ENCODE measurements around the gene FAM13A. TPM values are rescaled to one million over a fixed set of nuclear protein-coding genes. Genes with fewer than 3 reads are reported as not detected.
"Not testable (repeated sequence)": the region's sequence is repeated elsewhere in the genome, so short reads cannot be mapped to it uniquely, and the experiment has no call there.

FAM13A gene
- polyA plus RNA-seq, 1 of the 3 experiments (the other 2 are of a cell fraction) = 0.67 TPM

- Histone ChIP-seq H3F3A (replicated peaks; ENCODE audit: insufficient read depth) (no peaks in the 10 kb centered on the region), H3K79me2 (ENCODE audit: insufficient read depth) (no peaks in the 10 kb centered on the region), H4K20me1 (ENCODE audit: insufficient read depth) (no peaks in the 10 kb centered on the region), H3K9me2 (no peaks in the 10 kb centered on the region), H3K9me3 (no peaks in the 10 kb centered on the region), H3K4me2 (no peak overlapping the region), H3K27me3 (ENCODE audit: insufficient read depth) (no peaks in the 10 kb centered on the region), H2AFZ (ENCODE audit: low read depth) (no peak overlapping the region), H3K9ac (no peak overlapping the region), H3K4me3 (ENCODE audit: low read depth in 2 of 2, low read length in 1 of 2) (no peak overlapping the region), H3K36me3 (replicated peaks in 1 of 2; ENCODE audit: control insufficient read depth in 1 of 2, insufficient read depth in 2 of 2, low read length in 1 of 2) (no peaks in the 10 kb centered on the region), H3K4me1 (ENCODE audit: control insufficient read depth in 1 of 2, insufficient read depth in 2 of 2, low read depth in 1 of 2, low read length in 1 of 2) (no peaks in the 10 kb centered on the region), H3K27ac (ENCODE audit: low read depth in 2 of 2, low read length in 1 of 2) (no peak overlapping the region)
- no peak for DNase-seq
- CTCF ChIA-PET = no interaction called here
- POLR2A ChIA-PET = no interaction called here
- TF ChIP-seq FOXJ3 (CRISPR knock-in tag; IDR thresholded peaks at IDR 0.05) (no peak), YY1 (IDR thresholded peaks at IDR 0.05; ENCODE audit: low read depth) (no peak), JUND (IDR thresholded peaks at IDR 0.05) (no peak), RXRA (IDR thresholded peaks at IDR 0.05; ENCODE audit: borderline replicate concordance, low read depth) (no peak), FOXM1 (IDR thresholded peaks at IDR 0.05; ENCODE audit: low read depth) (no peak)
- TF ChIP-seq, protein P1, sequence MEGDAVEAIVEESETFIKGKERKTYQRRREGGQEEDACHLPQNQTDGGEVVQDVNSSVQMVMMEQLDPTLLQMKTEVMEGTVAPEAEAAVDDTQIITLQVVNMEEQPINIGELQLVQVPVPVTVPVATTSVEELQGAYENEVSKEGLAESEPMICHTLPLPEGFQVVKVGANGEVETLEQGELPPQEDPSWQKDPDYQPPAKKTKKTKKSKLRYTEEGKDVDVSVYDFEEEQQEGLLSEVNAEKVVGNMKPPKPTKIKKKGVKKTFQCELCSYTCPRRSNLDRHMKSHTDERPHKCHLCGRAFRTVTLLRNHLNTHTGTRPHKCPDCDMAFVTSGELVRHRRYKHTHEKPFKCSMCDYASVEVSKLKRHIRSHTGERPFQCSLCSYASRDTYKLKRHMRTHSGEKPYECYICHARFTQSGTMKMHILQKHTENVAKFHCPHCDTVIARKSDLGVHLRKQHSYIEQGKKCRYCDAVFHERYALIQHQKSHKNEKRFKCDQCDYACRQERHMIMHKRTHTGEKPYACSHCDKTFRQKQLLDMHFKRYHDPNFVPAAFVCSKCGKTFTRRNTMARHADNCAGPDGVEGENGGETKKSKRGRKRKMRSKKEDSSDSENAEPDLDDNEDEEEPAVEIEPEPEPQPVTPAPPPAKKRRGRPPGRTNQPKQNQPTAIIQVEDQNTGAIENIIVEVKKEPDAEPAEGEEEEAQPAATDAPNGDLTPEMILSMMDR (IDR thresholded peaks at IDR 0.05) = no peak
Observed at GRCh38 chr4:88927420-88927819, 129.6 kb downstream of the FAM13A start.

DNA sequence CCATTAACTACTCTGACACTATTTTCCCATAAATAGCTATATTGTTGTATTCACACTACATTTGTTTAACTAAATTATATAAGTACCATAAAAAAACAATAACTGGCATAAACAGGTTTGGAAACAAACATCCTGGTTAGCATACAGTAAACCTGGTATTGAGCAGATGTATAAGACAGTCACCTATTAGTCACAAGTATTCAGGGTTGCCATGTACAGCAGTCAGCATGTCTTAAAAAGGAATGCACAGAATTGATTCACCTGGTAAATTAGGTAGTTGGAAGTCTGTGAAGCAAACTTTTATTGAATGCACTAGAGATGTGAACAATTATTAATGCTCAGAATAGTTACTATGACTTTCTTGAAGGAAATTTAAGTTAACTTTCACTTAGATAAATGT, 137.9 kb downstream of the FAM13A start:
- DNase-seq = no peak
- Histone ChIP-seq H3K27ac (ENCODE audit: low read depth in 2 of 2, low read length in 1 of 2) (no peak overlapping the region), H3K9me3 (no peaks in the 10 kb centered on the region), H3K79me2 (ENCODE audit: insufficient read depth) (no peaks in the 10 kb centered on the region), H3K9me2 (no peaks in the 10 kb centered on the region), H3K4me3 (ENCODE audit: low read depth in 2 of 2, low read length in 1 of 2) (no peak overlapping the region), H4K20me1 (ENCODE audit: insufficient read depth) (no peaks in the 10 kb centered on the region), H3K27me3 (ENCODE audit: insufficient read depth) (no peaks in the 10 kb centered on the region), H3K4me1 (ENCODE audit: control insufficient read depth in 1 of 2, insufficient read depth in 2 of 2, low read depth in 1 of 2, low read length in 1 of 2) (no peaks in the 10 kb centered on the region), H3F3A (replicated peaks; ENCODE audit: insufficient read depth) (no peaks in the 10 kb centered on the region), H3K9ac (no peak overlapping the region), H3K4me2 (no peak overlapping the region), H3K36me3 (replicated peaks in 1 of 2; ENCODE audit: control insufficient read depth in 1 of 2, insufficient read depth in 2 of 2, low read length in 1 of 2) (no peaks in the 10 kb centered on the region), H2AFZ (ENCODE audit: low read depth) (no peak overlapping the region)
- ChIA-PET CTCF (no interaction called here), POLR2A (no interaction called here)
- TF ChIP-seq SIN3A (IDR thresholded peaks at IDR 0.05; ENCODE audit: borderline replicate concordance, low read depth, low read length) (no peak), RFX5 (IDR thresholded peaks at IDR 0.05; ENCODE audit: low read length) (no peak), USF2 (IDR thresholded peaks at IDR 0.05; ENCODE audit: borderline replicate concordance, low read depth, low read length) (no peak), PBX3 (IDR thresholded peaks at IDR 0.05) (no peak), FOSL2 (IDR thresholded peaks at IDR 0.05; ENCODE audit: borderline replicate concordance, low read depth) (no peak), FOXJ3 (CRISPR knock-in tag; IDR thresholded peaks at IDR 0.05) (no peak), RCOR1 (IDR thresholded peaks at IDR 0.05; ENCODE audit: low read length) (no peak), USF1 (IDR thresholded peaks at IDR 0.05; ENCODE audit: borderline replicate concordance, low read depth) (no peak), MXI1 (IDR thresholded peaks at IDR 0.05; ENCODE audit: low read depth, low read length) (no peak), RAD21 (IDR thresholded peaks at IDR 0.05; ENCODE audit: low read length) (no peak), GATA2 (CRISPR knock-in tag; IDR thresholded peaks at IDR 0.05) (no peak), YY1 (IDR thresholded peaks at IDR 0.05; ENCODE audit: low read depth) (no peak)
- TF ChIP-seq, protein P2, sequence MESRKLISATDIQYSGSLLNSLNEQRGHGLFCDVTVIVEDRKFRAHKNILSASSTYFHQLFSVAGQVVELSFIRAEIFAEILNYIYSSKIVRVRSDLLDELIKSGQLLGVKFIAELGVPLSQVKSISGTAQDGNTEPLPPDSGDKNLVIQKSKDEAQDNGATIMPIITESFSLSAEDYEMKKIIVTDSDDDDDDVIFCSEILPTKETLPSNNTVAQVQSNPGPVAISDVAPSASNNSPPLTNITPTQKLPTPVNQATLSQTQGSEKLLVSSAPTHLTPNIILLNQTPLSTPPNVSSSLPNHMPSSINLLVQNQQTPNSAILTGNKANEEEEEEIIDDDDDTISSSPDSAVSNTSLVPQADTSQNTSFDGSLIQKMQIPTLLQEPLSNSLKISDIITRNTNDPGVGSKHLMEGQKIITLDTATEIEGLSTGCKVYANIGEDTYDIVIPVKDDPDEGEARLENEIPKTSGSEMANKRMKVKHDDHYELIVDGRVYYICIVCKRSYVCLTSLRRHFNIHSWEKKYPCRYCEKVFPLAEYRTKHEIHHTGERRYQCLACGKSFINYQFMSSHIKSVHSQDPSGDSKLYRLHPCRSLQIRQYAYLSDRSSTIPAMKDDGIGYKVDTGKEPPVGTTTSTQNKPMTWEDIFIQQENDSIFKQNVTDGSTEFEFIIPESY (IDR thresholded peaks at IDR 0.05; ENCODE audit: borderline replicate concordance, low read depth) = no peak

- DNase-seq; H3K9me2 ChIP-seq; H2AFZ ChIP-seq (ENCODE audit: low read depth); H3K27ac ChIP-seq (ENCODE audit: low read depth in 2 of 2, low read length in 1 of 2); H3K27me3 ChIP-seq (ENCODE audit: insufficient read depth); H3K79me2 ChIP-seq (ENCODE audit: insufficient read depth); H3K4me1 ChIP-seq (ENCODE audit: control insufficient read depth in 1 of 2, insufficient read depth in 2 of 2, low read depth in 1 of 2, low read length in 1 of 2); H3K4me2 ChIP-seq; H3K9me3 ChIP-seq; CTCF ChIA-PET; H4K20me1 ChIP-seq (ENCODE audit: insufficient read depth); H3K9ac ChIP-seq; H3K36me3 ChIP-seq (replicated peaks in 1 of 2; ENCODE audit: control insufficient read depth in 1 of 2, insufficient read depth in 2 of 2, low read length in 1 of 2); H3K4me3 ChIP-seq (ENCODE audit: low read depth in 2 of 2, low read length in 1 of 2); H3F3A ChIP-seq (replicated peaks; ENCODE audit: insufficient read depth); POLR2A ChIA-PET: not testable (repeated sequence)
Observed at GRCh38 chr4:88913181-88913580, 143.8 kb downstream of the FAM13A start.
